Hematopoietic multipotent progenitor cell treated with erythropoietin and hydrocortisone succinate and interleukin-3 and kit ligand, for 6 days (in vitro differentiated cells): ENCODE data around the gene PLEKHA3.
"Not testable (repeated sequence)": the region's sequence is repeated elsewhere in the genome, so short reads cannot be mapped to it uniquely, and the experiment has no call there.

Source experiments
- DNase-seq: peaks from one replicate; pipeline ENCODE4 v3.0.0-alpha.2; 2015

PLEKHA3 gene

GRCh38 chr2:178480227-178481181 lies at the start of gene PLEKHA3:
TSS of gene PLEKHA3 (plus strand) at chr2:178480457. CDS start at chr2:178480870, 413 bp downstream.
- peak; percentile 93 for DNase-seq

DNA sequence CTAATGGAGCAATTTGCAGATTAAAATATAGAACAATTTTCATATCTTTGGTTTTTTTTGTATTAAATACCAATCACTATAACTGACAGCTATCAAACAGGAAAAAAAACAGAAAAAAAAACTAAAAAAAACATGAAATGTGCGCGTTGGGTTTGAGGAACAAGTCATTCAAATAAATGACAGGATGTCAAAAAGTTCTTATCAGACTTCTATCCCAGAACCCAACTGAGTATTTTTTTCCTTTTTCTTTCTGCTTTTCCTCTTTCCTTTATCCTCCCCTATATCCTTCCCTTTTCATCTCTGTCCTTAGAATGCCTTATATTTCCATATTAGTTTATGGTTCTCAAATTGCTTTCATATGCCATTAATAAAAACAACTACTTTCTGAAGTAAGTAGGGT lies 43.6 kb upstream of the PLEKHA3 start:
- DNase-seq = no peak

DNA sequence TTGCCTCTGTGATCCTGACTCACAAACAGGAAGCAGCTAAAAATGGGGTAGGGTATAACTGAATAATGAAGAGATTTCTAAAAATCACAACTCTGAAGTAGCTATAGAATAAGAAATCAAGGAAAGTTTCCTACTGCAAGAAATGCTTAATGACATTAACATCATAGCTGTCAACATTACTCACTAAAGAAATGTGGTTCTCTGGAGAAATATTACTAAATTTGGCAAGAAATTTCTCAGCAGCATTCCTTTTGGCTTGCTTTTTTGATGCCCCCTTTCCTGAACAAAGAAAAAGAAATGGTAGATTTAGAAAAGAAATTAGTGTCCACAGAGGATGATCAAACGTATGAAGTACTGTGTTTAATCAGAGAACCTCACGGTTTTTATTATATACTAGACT lies 38.8 kb upstream of the PLEKHA3 start:
- no peak for DNase-seq

GRCh38 chr2:178448968-178449661 lies 31.1 kb upstream of the PLEKHA3 start:
- peak; percentile 20 for DNase-seq

GRCh38 chr2:178449700-178450523 lies 30.3 kb upstream of the PLEKHA3 start:
- peak; percentile 27 for DNase-seq

DNA sequence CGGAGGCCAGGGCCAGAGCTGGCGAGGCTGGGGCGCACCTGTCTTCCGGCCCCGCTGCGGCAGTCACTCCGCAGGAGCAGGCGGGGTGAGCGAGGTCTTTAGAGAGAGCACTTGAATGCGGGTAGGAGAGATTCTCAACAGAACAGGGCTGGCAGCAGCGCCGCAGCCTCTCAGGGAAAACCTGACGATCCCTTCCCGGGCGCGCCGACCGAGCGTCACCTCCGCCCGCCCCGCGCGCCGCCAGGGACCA lies 29.8 kb upstream of the PLEKHA3 start:
- no peak for DNase-seq

GRCh38 chr2:178450774-178451525 lies 29.3 kb upstream of the PLEKHA3 start, which contains the start of the genes PJVK and PRKRA:
TSS of gene PJVK (plus strand) at chr2:178451378. CDS start at chr2:178453410, 2,032 bp downstream.
TSS of gene PRKRA (minus strand) at chr2:178451175. CDS start at chr2:178451030, 145 bp downstream.
- DNase-seq = peak; percentile 98

- no peak for DNase-seq
Observed at GRCh38 chr2:178452334-178452733, 27.9 kb upstream of the PLEKHA3 start.

GRCh38 chr2:178452870-178453269 lies 27.4 kb upstream of the PLEKHA3 start:
- DNase-seq = no peak

- DNase-seq = no peak
Observed at GRCh38 chr2:178455947-178456346, 24.3 kb upstream of the PLEKHA3 start.

GRCh38 chr2:178457390-178457886 lies 22.8 kb upstream of the PLEKHA3 start:
- no peak for DNase-seq

- DNase-seq = no peak
Observed at GRCh38 chr2:178469219-178469849, 10.9 kb upstream of the PLEKHA3 start.

DNA sequence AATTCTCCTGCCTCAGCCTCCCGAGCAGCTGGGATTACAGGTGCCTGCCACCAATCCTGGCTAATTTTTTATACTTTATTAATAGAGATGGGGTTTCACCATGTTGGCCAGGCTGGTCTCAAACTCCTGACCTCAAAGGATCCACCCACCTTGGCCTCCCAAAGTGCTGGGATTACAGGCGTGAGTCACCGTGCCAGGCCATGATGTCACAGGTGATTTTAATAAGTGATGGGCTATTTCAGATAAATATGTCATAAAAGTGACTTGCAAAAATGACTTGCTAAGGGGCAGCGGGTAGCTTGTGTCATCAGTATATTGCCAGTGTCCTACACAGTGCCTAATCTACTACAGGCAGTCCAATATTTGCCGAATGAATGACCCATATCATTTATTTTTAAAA lies 8.9 kb upstream of the PLEKHA3 start:
- not testable (repeated sequence) for DNase-seq

DNA sequence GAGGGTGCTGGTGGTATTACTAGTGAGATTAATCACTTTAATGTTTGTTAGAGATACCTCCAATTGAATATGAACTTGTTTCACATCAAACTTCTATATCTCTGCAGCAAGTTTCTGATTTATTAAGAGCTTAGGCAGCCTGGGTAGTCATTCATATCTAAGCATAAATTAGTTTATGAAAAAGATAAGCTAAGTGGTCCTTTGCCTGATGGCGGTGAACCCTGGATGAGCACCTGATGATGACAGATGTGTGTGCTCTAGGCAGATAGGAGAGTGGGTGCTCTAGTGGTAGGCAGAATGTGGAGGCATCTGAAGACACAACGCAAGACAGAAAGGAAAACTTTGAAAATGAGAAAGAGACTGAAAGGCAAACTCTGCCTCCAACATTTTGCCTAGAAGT lies 6.9 kb upstream of the PLEKHA3 start:
- DNase-seq = peak; percentile 44

GRCh38 chr2:178473931-178474330 lies 6.3 kb upstream of the PLEKHA3 start:
- no peak for DNase-seq

- DNase-seq = no peak
Observed at GRCh38 chr2:178474560-178474959, 5.7 kb upstream of the PLEKHA3 start.

DNA sequence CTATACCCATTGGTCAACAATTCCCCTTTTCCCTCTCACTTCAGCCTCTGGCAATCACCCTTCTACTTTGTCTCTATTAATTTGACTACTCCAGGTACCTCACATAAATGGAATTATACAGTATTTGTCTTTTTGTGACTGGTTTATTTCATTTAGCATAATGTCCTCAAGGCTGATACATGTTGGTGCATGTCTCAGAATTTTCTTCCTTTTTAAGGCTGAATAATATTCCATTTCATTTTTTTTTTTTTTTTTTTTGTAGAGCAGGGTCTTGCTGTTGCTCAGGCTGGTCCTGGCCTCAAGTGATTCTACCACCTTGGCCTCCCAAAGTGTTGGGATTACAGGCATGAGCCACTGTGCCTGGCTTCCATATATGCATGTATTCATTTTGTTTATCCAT lies 3.8 kb upstream of the PLEKHA3 start:
- no peak for DNase-seq

- no peak for DNase-seq
Observed at GRCh38 chr2:178477443-178478129, 2.7 kb upstream of the PLEKHA3 start.

GRCh38 chr2:178478130-178478438 lies 2.2 kb upstream of the PLEKHA3 start:
- peak; percentile 44 for DNase-seq

- DNase-seq = peak; percentile 92
Observed at GRCh38 chr2:178478439-178479274, 1.6 kb upstream of the PLEKHA3 start, which contains the start of gene FKBP7. TSS of gene FKBP7 (minus strand) at chr2:178478600. CDS start at chr2:178478499, 101 bp downstream.
